Esophagus muscularis mucosa (tissue), 4 donors: ENCODE data around the gene PTBP1. TPM values are rescaled to one million over a fixed set of nuclear protein-coding genes. Genes with fewer than 3 reads are reported as not detected.
A peak's percentile ranks its signal among the peaks of the same experiment; 100 is the strongest.

Experiments
- DNase-seq: peaks from one replicate; pipeline ENCODE4 v3.0.0-alpha.2; 2017; ENCODE audit errors: extremely low spot score
- H3K27ac ChIP-seq, 4 donors: fragments of 200-600 bp; sonication (generic); replicated peaks in 1 of 4; 1 replicate in 3 of 4; 2 replicates in 1 of 4; pipeline ENCODE4 v1.5.1; 2016 to 2019; ENCODE audit warnings: mild to moderate bottlenecking in 1 of 4
- H3K27me3 ChIP-seq, 4 donors: fragments of 200-600 bp; sonication (generic); one replicate each; pipeline versions ENCODE4 v1.5.1 to v1.6.0; 2016 to 2019
- H3K36me3 ChIP-seq, 4 donors: fragments of 200-600 bp; sonication (generic); one replicate each; pipeline ENCODE4 v1.5.1; 2016 to 2019
- H3K4me1 ChIP-seq, 4 donors: fragments of 200-600 bp; sonication (generic); one replicate each; pipeline ENCODE4 v1.5.1; 2016 to 2019
- H3K4me3 ChIP-seq, 4 donors: fragments of 200-600 bp; sonication (generic); 1 replicate in 2 of 4; 2 replicates in 2 of 4; pipeline ENCODE4 v1.5.1; 2016 to 2019; ENCODE audit warnings: mild to moderate bottlenecking in 4 of 4, moderate library complexity in 1 of 4
- H3K9me3 ChIP-seq, 4 donors: fragments of 200-600 bp; sonication (generic); 1 replicate in 3 of 4; 2 replicates in 1 of 4; pipeline ENCODE4 v1.5.1; 2016 to 2019
- EP300 ChIP-seq: sonication (generic); formaldehyde crosslinking; IDR thresholded peaks from one replicate; pipeline ENCODE4 v1.6.1; 2017; ENCODE audit warnings: antibody characterized with exemption
- POLR2A ChIP-seq: fragments of 450-650 bp; IDR thresholded peaks from one replicate; pipeline ENCODE4 v1.6.1; 2017; ENCODE audit warnings: antibody characterized with exemption, moderate library complexity, mild to moderate bottlenecking, low read depth
- POLR2AphosphoS5 ChIP-seq, 2 donors: sonication (generic); formaldehyde crosslinking; IDR thresholded peaks; one replicate each; pipeline ENCODE4 v1.6.1; 2017; ENCODE audit warnings: antibody characterized with exemption in 2 of 2
- WGBS: methylation state at CpG from one replicate; pipeline ENCODE4 v1.1.5; 2018; 5-methylcytosine and 5-hydroxymethylcytosine counted together
- intact Hi-C: fragments of 100-400 bp; cut with DNase I; formaldehyde crosslinking; loops from one replicate; pipeline ENCODE4 v1.15.1; 2023
- total RNA-seq, 4 donors: library from RNA; depleted of rRNA; stranded (reverse); fragments of >200 nt; gene quantifications; one replicate each; pipeline versions ENCODE4 v1.1.0 to v1.2.1, GENCODE V29; 2016
- TF ChIP-seq, protein P1 (sequence below), 3 experiments: fragments of 200-600 bp in 2 of 3; fragments of 450-650 bp in 1 of 3; sonication (generic) in 2 of 3; IDR thresholded peaks; one replicate each; pipeline ENCODE4 v1.5.1; 2017 to 2019; ENCODE audit warnings: antibody characterized with exemption in 3 of 3, mild to moderate bottlenecking in 2 of 3, moderate library complexity in 1 of 3

The PTBP1 gene
- total RNA-seq, 4 donors from 2014 or later, result 76.8 to 110 (median 95.3) TPM

DNA sequence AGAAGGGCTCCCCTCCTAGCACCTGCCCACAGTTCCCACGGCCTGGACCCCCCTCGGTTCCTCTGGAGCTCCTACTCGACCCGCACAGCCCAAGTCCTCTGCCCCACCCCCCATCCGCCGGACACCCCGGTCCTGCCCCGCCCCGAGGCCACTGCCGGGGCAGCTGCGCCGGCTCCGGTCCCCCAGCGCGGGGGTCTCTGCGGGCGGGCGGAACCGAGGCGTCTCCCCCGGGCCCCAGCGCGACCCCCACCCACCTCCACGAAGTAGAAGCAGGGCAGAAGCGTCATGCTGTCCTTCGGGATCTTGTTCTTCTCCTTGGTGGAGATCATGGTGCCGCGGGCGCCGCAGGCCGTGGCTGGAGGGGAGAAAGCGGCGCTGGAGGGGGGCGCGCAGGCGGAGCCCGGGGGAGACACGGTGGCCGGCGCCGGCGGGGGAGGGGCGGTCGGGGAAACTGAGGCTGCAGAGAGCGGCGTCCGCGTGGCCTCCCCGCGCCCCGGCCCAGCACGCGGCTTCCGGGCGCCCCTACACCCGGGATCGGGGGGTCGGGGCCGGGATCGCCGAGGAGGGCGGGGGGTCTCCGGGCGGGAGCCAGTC is 24.1 kb downstream of the PTBP1 start:
- Histone ChIP-seq H3K27ac (no peak overlapping the region), H3K9me3 (no peaks in the 10 kb centered on the region), H3K36me3 (no peaks in the 10 kb centered on the region), H3K4me1 (peaks cover 16 to 21% (median 19%) of the 10 kb centered on the region in 4 donors), H3K4me3 (peak overlapping the region; percentile 41 to 56 (median 46)), H3K27me3 (peaks cover 0 to 44% (median 24%) of the 10 kb centered on the region in 4 donors)
- TF ChIP-seq POLR2A, result no peak
- TF ChIP-seq, protein P1, sequence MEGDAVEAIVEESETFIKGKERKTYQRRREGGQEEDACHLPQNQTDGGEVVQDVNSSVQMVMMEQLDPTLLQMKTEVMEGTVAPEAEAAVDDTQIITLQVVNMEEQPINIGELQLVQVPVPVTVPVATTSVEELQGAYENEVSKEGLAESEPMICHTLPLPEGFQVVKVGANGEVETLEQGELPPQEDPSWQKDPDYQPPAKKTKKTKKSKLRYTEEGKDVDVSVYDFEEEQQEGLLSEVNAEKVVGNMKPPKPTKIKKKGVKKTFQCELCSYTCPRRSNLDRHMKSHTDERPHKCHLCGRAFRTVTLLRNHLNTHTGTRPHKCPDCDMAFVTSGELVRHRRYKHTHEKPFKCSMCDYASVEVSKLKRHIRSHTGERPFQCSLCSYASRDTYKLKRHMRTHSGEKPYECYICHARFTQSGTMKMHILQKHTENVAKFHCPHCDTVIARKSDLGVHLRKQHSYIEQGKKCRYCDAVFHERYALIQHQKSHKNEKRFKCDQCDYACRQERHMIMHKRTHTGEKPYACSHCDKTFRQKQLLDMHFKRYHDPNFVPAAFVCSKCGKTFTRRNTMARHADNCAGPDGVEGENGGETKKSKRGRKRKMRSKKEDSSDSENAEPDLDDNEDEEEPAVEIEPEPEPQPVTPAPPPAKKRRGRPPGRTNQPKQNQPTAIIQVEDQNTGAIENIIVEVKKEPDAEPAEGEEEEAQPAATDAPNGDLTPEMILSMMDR (IDR thresholded peaks at IDR 0.05), result no peak
- TF ChIP-seq POLR2AphosphoS5 (IDR thresholded peaks at IDR 0.05), result no peak
- TF ChIP-seq EP300, result no peak
- no peak for DNase-seq
- WGBS, result no CpG with 5 or more reads among the region's 64 CpGs
- intact Hi-C loops, result no loop called here

DNA sequence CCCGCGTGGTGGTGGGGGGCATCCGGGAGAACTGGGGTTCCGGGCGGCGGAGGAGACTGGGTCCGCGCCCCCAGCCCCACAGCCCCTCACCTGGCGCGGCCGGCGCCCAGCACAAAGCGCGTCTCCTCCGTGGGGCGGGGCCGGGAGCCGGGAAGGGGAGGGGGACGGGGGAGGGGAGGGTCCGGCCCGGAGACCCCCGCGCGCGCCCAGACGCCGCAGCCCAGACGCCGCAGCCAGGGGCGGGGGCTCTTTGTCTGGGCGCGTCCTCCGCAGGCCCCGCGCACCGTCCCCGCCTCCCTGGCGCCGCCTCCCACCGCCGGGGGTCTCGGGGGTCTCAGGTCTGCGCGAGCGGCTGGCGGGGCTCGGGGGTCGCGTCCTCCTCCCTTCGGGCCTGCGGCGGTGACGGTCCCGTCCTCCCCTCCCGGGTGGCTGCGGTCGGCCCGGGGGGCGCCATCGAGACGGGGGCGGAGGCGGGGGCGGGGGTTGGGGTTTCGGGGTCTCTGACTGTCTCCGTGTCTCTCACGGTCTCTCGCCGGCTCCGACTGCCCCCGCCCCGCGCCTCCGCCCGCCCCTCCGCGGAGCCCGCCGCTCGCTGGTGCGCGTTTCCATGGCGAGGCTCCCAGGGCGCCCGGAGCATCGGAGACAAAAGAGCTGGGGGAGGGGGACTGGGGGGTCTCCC is 24.7 kb downstream of the PTBP1 start, which contains the start of gene PLPPR3:
PLPPR3 (minus strand) TSS at position 131 of the 679 bp plus-strand sequence. CDS start 396 bp downstream, outside the sequence.
- peaks cover 0 to 44% (median 24%) of the 10 kb centered on the region in 4 donors for H3K27me3 ChIP-seq
- no peaks in the 10 kb centered on the region for H3K9me3 ChIP-seq
- peaks cover 16 to 21% (median 19%) of the 10 kb centered on the region in 4 donors for H3K4me1 ChIP-seq
- intact Hi-C loops, result no loop called here
- TF ChIP-seq, protein P1 (IDR thresholded peaks at IDR 0.05), result no peak
- no peak for TF ChIP-seq POLR2A
- TF ChIP-seq EP300, result no peak
- TF ChIP-seq POLR2AphosphoS5 (IDR thresholded peaks at IDR 0.05), result no peak
- H3K4me3 ChIP-seq, result peak within 1 kb of the TSS; percentile 41 to 56 (median 46)
- H3K36me3 ChIP-seq, result no peaks in the 10 kb centered on the region
- H3K27ac ChIP-seq, result no peak within 1 kb of the TSS
- WGBS, result no CpG with 5 or more reads among the region's 86 CpGs
- no peak for DNase-seq

DNA sequence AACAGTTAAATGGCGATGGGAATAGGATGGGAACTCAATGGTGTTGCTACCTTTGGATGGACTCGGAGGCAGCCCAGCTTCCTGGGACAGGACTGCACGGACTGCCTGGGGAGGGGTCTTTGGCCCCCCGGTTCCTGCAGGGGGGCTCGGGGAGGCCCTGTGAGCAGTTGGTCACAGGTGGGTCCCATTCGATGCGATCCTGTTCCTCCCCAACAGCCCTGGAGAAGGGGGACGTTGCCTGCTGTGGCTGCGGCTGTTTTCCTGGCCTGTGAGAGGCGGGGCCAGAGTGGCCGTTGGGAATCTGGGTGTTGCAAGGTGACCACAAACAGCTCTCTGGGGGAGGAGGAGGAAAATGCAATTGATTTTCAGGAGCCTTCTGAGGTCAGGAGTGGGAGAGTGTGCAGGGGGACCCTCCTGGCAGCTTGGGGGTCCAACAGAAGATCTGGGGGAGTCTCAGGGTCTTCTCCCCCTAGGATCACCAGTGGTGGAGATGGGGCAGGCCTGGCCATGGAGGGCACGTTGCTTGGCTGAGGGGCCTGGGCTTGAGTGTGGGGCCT is 26.4 kb downstream of the PTBP1 start:
- H3K27ac ChIP-seq, result no peak overlapping the region
- H3K9me3 ChIP-seq, result no peaks in the 10 kb centered on the region
- no peaks in the 10 kb centered on the region for H3K36me3 ChIP-seq
- no peak for DNase-seq
- peaks cover 0 to 59% (median 24%) of the 10 kb centered on the region in 4 donors for H3K27me3 ChIP-seq
- TF ChIP-seq POLR2A (no peak), EP300 (no peak), POLR2AphosphoS5 (IDR thresholded peaks at IDR 0.05) (no peak)
- TF ChIP-seq, protein P1 (IDR thresholded peaks at IDR 0.05), result no peak
- intact Hi-C loops, result no loop called here
- no peak overlapping the region for H3K4me3 ChIP-seq
- H3K4me1 ChIP-seq, result peaks cover 16 to 21% (median 19%) of the 10 kb centered on the region in 4 donors
- WGBS, result 66% methylated on average over 10 of the region's 12 CpGs

DNA sequence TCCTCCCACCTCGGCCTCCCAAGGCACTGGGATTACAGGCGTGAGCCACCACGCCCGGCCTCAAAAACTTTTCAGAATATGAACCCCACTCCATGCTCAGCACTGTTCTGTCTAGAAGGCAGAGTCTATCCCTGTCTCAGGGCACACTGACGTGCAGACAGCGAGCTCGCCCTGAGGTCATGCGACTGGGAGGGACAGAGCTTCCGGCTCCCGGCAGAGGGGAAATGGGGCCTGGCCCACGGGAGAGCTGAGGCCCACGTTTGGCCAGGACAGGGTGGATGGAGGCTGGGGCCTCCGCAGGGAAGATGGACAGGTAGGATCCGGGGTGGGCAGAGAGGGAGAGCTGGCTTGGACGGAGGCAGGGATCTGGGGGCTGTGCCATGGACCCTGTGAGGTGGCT is 27.6 kb downstream of the PTBP1 start:
- no peaks in the 10 kb centered on the region for H3K9me3 ChIP-seq
- peaks cover 0 to 68% (median 24%) of the 10 kb centered on the region in 4 donors for H3K27me3 ChIP-seq
- no peak overlapping the region for H3K4me3 ChIP-seq
- DNase-seq, result no peak
- intact Hi-C loops, result no loop called here
- H3K36me3 ChIP-seq, result no peaks in the 10 kb centered on the region
- no peak for TF ChIP-seq POLR2A
- TF ChIP-seq EP300, result no peak
- TF ChIP-seq, protein P1 (IDR thresholded peaks at IDR 0.05), result no peak
- TF ChIP-seq POLR2AphosphoS5 (IDR thresholded peaks at IDR 0.05), result no peak
- H3K27ac ChIP-seq, result no peak overlapping the region
- 82% methylated on average over 15 of the region's 15 CpGs for WGBS
- H3K4me1 ChIP-seq, result peaks cover 16 to 21% (median 19%) of the 10 kb centered on the region in 4 donors
